Measurements from ENCODE around the gene MRPL55. TPM values are rescaled to one million over a fixed set of nuclear protein-coding genes. Genes with fewer than 3 reads are reported as not detected.
A peak's percentile ranks its signal among the peaks of the same experiment; 100 is the strongest.

Gene MRPL55
- total RNA-seq, 1 donor from 2014 or later: 42.4 TPM

- no peak overlapping the region for H2AFZ ChIP-seq (replicated peaks)
- H3K9me3 Mint-ChIP-seq: no peaks in the 10 kb centered on the region
- H3K79me2 ChIP-seq (ENCODE audit: low read depth): no peaks in the 10 kb centered on the region
- no peak for DNase-seq (ENCODE audit: low spot score)
- peaks cover 14% of the 10 kb centered on the region for H3K4me1 ChIP-seq
- H3K36me3 ChIP-seq: no peaks in the 10 kb centered on the region
- no peak for TF ChIP-seq EZH2phosphoT487 (IDR thresholded peaks at IDR 0.05)
- no peak for TF ChIP-seq CTCF (IDR thresholded peaks at IDR 0.05)
- TF ChIP-seq EZH2 (IDR thresholded peaks at IDR 0.05): no peak
- no peaks in the 10 kb centered on the region for H4K20me1 ChIP-seq (ENCODE audit: low read depth)
- peaks cover 3% of the 10 kb centered on the region for H3K4me1 Mint-ChIP-seq
- no peak overlapping the region for H3K27ac ChIP-seq
- no peak overlapping the region for H3K4me3 ChIP-seq
- H3K27me3 ChIP-seq: no peaks in the 10 kb centered on the region
- H3K9ac ChIP-seq: no peak overlapping the region
- H3F3A ChIP-seq (ENCODE audit: low read depth): no peaks in the 10 kb centered on the region
- no peak overlapping the region for H3K4me2 ChIP-seq
- H3K9me3 ChIP-seq (ENCODE audit: low read depth): no peaks in the 10 kb centered on the region
- no peak overlapping the region for H3K4me3 Mint-ChIP-seq
- H3K36me3 Mint-ChIP-seq: no peaks in the 10 kb centered on the region
- H3K27ac Mint-ChIP-seq: no peak overlapping the region
- H3K27me3 Mint-ChIP-seq (ENCODE audit: insufficient read depth, low read depth): peaks cover 8% of the 10 kb centered on the region
Measured at GRCh38 chr1:228152097-228152917, 43.2 kb upstream of the MRPL55 start.

- H2AFZ ChIP-seq (replicated peaks): no peak overlapping the region
- DNase-seq (ENCODE audit: low spot score): no peak
- peaks cover 14% of the 10 kb centered on the region for H3K4me1 ChIP-seq
- H3K4me3 Mint-ChIP-seq: no peak overlapping the region
- H3K27ac ChIP-seq: no peak overlapping the region
- H4K20me1 ChIP-seq (ENCODE audit: low read depth): no peaks in the 10 kb centered on the region
- TF ChIP-seq EZH2 (IDR thresholded peaks at IDR 0.05) (no peak), EZH2phosphoT487 (IDR thresholded peaks at IDR 0.05) (no peak), CTCF (IDR thresholded peaks at IDR 0.05) (no peak)
- H3K27ac Mint-ChIP-seq: peak overlapping the region; percentile 75
- H3K9me3 Mint-ChIP-seq: no peaks in the 10 kb centered on the region
- no peaks in the 10 kb centered on the region for H3K36me3 ChIP-seq
- no peaks in the 10 kb centered on the region for H3K27me3 ChIP-seq
- no peak overlapping the region for H3K4me2 ChIP-seq
- H3K9me3 ChIP-seq (ENCODE audit: low read depth): no peaks in the 10 kb centered on the region
- H3K4me1 Mint-ChIP-seq: peaks cover 3% of the 10 kb centered on the region
- no peaks in the 10 kb centered on the region for H3K36me3 Mint-ChIP-seq
- peaks cover 8% of the 10 kb centered on the region for H3K27me3 Mint-ChIP-seq (ENCODE audit: insufficient read depth, low read depth)
- H3K4me3 ChIP-seq: no peak overlapping the region
- H3K9ac ChIP-seq: no peak overlapping the region
- H3K79me2 ChIP-seq (ENCODE audit: low read depth): no peaks in the 10 kb centered on the region
- H3F3A ChIP-seq (ENCODE audit: low read depth): no peaks in the 10 kb centered on the region
Measured at GRCh38 chr1:228151180-228151925, 42.3 kb upstream of the MRPL55 start.

DNA sequence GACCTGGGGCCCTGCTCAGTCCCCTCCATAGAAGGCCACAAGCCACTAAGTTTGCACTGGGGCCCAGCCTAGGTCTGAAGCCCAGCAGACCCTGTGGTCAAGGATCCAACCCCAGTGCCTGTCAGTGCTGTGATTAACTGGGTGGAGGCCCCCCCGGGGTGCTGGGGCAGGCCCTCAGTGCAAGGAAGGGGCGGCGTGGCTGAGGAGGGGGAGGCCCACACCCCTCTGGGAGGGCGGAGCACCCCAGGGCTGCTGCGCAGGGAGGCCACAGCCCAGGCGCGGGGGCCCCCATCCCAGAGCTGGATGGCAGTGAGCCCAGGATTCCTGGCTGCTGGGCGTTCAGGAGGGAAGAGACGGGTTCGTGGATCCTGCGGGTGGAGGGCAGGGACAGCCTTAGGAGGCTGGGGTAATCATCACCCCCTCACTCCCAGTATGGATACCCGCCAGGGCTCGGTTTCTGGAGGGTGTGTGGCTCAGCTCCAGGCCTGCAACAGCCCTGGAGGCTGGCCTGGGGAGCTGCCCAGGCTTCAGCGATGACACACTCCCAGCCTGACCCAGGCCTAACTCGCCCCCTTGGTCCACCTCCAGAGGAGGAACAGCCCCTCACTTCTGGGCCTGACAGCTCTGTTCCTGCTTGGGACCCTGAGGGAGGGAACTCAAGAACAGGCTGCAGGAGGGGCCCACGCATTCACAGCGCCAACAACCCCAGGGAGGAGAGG is 41.5 kb upstream of the MRPL55 start:
- no peak for DNase-seq (ENCODE audit: low spot score)
- Histone ChIP-seq H3K27ac (no peak overlapping the region), H4K20me1 (ENCODE audit: low read depth) (no peaks in the 10 kb centered on the region), H3K9ac (no peak overlapping the region), H3K36me3 (no peaks in the 10 kb centered on the region), H3K79me2 (ENCODE audit: low read depth) (no peaks in the 10 kb centered on the region), H2AFZ (replicated peaks) (no peak overlapping the region), H3K27me3 (no peaks in the 10 kb centered on the region), H3K9me3 (ENCODE audit: low read depth) (no peaks in the 10 kb centered on the region), H3K4me1 (peaks cover 14% of the 10 kb centered on the region), H3K4me3 (no peak overlapping the region), H3F3A (ENCODE audit: low read depth) (no peaks in the 10 kb centered on the region), H3K4me2 (no peak overlapping the region)
- Mint-ChIP-seq H3K4me1 (peaks cover 3% of the 10 kb centered on the region), H3K36me3 (no peaks in the 10 kb centered on the region), H3K9me3 (no peaks in the 10 kb centered on the region), H3K4me3 (no peak overlapping the region), H3K27ac (no peak overlapping the region), H3K27me3 (ENCODE audit: insufficient read depth, low read depth) (peaks cover 8% of the 10 kb centered on the region)
- TF ChIP-seq EZH2 (IDR thresholded peaks at IDR 0.05): no peak
- no peak for TF ChIP-seq CTCF (IDR thresholded peaks at IDR 0.05)
- TF ChIP-seq EZH2phosphoT487 (IDR thresholded peaks at IDR 0.05): no peak
